Measurements from ENCODE around the gene OR10R2.

OR10R2 gene, protein sequence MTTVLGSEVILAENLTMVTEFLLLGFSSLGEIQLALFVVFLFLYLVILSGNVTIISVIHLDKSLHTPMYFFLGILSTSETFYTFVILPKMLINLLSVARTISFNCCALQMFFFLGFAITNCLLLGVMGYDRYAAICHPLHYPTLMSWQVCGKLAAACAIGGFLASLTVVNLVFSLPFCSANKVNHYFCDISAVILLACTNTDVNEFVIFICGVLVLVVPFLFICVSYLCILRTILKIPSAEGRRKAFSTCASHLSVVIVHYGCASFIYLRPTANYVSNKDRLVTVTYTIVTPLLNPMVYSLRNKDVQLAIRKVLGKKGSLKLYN

GRCh38 chr1:158471920-158472319 is at the start of gene OR10R2:
Gene OR10R2 (plus strand): TSS chr1:158472220. CDS start chr1:158472326, 106 bp downstream.
- no peak for DNase-seq

DNA sequence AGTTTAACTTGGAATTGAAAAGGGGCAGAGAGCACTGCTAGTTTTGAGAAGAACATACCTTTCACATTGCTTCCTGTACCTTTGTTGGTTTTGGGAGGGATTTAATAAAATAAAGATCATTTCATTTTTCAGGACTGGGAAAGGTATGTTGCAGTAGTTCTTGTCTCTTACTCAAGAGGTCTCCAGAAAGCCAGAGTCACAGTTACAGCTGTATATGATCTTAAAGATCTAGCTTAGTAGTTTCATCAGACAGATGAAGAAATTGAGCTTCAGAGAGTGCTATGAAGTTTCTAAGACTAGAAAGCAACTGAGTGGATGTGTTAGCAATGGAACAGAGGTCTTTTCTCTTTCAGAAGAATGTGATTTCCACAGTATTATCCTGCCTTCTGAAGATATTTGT is 47.0 kb upstream of the OR10R2 start:
- peak; percentile 27 for DNase-seq

GRCh38 chr1:158426137-158426536 is 45.9 kb upstream of the OR10R2 start, which contains the start of gene OR10K2:
Gene OR10K2 (minus strand): TSS chr1:158426237. CDS start chr1:158420866, 5,371 bp downstream.
- DNase-seq = no peak

GRCh38 chr1:158430163-158430562 is 41.9 kb upstream of the OR10R2 start:
- DNase-seq = peak; percentile 31

DNA sequence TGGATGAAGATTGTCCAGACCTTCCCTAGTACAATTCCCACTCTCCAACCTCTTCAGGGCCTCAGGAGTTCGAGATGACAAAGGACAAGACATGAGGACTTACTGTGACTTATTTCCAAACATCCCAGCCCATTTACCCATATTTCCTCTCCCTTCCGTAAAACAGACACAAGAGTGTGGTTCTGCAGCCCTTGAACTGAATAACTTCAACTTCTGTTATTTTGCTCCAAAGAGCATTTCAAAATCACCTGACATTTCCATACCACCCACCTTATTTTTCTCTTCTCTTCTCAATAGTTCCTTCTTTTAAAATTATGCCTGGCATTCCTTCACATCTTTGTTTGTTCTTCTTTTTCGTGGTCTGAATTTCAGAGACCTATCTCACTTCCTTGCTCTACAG is 37.3 kb upstream of the OR10R2 start:
- DNase-seq = no peak

DNA sequence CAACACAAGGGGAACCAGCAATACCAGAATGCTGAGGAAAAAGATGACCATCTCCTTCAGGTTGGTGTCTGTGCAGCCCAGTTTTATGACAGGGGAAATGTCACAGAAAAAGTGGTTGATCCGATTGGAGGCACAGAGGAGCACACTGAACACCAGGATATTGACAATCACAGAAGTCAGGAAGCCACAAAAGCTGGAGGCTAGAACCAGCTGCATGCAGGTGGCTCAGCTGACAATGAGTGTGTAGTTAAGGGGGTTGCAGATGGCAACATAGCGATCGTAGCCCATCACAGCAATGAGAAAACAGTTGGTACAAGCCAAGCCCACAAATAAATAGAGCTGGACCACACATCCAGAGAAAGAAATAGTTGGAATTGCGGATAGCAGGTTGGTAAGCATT is 26.6 kb upstream of the OR10R2 start:
- no peak for DNase-seq

- no peak for DNase-seq
Measured at GRCh38 chr1:158454537-158454936, 17.5 kb upstream of the OR10R2 start.

GRCh38 chr1:158457246-158457645 is 14.8 kb upstream of the OR10R2 start:
- no peak for DNase-seq

DNA sequence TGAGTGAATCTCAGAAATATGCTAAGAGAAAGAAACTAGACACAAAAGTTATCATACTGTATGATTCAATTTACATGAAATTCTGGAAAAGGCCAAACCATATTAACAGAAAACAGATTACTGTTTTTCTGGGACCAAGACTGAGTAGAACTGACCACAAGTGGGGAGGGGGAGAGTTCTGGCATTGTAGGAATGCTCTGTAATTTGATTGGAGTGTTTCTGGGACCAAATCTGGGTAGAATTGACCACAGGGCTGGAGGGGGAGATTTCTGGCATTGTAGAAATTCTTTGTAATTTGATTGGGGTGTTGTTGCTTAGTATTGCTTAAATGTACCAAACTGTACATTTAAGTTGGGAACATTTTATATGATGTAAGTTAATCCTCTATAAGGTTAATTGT is 13.8 kb upstream of the OR10R2 start:
- DNase-seq = no peak

DNA sequence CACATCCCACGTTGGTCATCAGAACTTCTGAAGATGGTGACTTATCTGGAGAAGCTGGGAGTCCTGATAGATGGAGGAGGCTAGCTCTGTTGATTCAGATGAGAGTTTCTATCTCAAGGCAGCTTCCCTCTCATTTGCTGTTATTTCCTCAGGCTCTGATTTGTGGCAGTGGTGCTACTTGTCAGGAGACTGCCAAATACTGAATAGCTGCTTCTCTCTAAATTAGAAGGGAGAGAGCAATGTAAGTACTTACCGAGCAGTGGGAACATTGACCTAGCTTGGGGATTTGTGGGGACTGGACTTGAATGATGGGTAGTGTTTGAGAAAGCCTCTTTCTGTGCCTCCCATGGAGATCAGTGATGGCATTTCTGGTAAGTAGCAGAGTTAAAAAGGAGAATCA is 10.5 kb upstream of the OR10R2 start, which contains the start of gene OR10K1:
TSS of gene OR10K1 (plus strand) at position 301 of the 400 bp plus-strand sequence. CDS start 3,728 bp downstream, outside the sequence.
- no peak for DNase-seq

DNA sequence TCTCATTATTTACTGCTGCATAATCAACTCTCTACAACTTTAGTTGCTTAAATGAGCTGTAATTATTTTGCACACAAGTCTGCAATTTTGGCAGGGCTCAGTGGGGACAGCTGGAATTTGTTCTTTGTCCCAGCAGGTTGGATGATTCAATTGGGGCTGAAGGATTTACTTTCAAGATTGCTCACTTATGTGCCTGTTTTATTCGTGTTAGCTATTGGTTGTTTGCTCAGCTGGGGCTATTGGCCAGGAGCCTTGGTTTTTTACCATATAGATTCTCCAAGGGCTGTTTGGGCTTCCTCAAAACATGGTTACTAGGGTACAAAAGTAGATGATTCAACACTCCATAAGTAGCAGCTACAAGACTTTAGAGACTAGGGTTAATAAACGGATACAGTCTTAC is 13.4 kb downstream of the OR10R2 start:
- no peak for DNase-seq

DNA sequence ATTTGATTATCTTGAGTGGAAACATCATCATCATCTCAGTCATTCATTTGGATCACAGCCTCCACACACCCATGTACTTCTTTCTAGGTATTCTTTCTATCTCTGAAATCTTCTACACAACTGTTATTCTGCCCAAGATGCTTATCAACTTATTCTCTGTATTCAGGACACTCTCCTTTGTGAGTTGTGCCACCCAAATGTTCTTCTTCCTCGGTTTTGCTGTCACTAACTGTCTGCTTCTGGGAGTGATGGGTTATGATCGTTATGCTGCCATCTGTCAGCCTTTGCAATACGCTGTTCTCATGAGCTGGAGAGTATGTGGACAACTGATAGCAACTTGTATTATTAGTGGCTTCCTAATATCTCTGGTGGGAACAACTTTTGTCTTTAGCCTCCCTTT is 19.3 kb downstream of the OR10R2 start:
- DNase-seq = no peak

GRCh38 chr1:158493054-158493453 is 21.0 kb downstream of the OR10R2 start:
- DNase-seq = no peak

- DNase-seq = no peak
Measured at GRCh38 chr1:158494796-158495195, 22.8 kb downstream of the OR10R2 start.

- DNase-seq = peak; percentile 31
Measured at GRCh38 chr1:158496374-158496773, 24.4 kb downstream of the OR10R2 start.

- peak; percentile 67 for DNase-seq
Measured at GRCh38 chr1:158506369-158506987, 34.5 kb downstream of the OR10R2 start.

GRCh38 chr1:158507511-158507910 is 35.5 kb downstream of the OR10R2 start:
- DNase-seq = no peak

DNA sequence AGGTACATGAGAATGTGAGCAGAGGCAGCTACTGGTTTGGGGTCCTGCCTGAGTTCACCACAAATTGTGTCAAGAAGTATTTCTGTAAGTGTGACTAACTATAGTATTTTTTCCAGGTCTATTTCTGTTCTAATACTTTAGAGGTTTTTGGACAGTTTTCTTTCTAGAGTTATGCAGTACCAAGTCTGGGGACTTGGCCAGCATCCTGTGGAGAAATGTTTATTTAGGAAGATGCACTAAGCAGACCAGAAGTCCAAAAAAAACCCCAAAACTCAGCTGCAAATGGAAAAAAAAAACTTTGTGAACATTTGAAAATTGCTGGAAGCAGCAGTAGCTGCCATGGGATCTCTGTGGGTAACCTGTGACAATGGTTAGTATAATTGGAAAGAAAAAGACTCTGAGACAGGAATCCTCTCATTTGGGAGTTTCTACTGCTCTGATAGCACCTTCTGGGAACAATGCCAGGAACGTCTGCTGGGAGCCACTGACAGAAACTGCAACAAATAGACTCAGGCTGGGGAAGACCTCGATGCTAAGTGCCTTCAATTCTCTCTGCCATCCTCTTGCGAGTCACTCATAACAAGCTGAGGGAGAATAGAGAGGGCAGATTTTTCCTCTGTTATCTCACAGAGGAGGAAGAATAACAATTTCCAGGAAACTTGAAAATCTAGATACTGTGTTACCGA is 37.6 kb downstream of the OR10R2 start:
- DNase-seq = peak; percentile 27

GRCh38 chr1:158516966-158517365 is 44.9 kb downstream of the OR10R2 start:
- DNase-seq = no peak

- no peak for DNase-seq
Measured at GRCh38 chr1:158520021-158520420, 48.0 kb downstream of the OR10R2 start.

DNA sequence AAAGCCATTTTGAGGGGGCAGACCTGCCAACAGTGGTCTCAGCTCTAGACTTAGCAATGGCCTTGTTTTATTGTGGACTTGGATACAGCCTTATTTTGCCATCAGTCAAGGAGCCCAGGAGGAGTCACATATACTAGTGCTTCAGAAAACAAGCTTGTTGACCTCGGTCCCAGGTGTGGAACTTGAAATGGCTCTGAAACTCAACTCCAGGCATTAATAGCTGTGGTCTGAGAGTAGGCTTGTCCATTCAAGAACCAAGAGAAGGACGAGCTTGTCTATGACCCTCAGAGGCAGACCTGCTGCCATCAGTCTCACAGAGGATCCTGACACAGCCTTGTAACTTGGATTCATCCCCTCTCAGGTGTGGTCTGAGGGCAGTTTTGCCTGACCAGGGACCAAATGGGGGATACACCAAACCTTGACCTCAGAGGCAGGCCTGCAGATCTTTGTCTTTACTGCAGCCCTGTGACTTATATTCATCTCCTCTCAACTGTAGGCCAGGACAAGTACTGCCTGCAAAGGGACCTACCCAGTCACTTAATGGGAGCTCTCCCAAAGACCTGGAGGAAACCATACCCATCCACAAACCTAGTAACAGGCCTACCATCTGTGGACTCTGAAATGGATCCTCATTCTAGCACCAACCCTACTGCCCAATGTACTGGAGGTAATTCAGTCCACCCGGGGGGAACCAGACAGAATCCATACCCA is 49.1 kb downstream of the OR10R2 start:
- DNase-seq = no peak

DNA sequence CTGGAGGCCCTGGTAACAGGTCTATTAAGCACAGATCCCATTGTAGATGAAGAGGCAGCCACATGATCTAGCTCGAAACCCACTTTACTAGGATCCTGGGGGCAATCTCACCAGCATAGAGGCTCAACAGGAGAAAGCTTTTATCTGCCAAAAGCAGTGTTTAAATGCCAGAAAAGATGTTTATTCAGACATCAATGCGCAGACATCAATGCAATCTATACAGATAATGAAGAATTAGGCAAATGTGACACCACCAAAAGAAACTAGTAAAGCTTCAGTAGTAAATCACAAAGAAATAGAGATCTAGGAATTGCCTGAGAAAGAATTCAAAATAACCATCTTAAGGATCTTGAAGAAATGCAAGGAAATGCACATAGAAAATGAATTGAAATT is 49.6 kb downstream of the OR10R2 start:
- no peak for DNase-seq

DNA sequence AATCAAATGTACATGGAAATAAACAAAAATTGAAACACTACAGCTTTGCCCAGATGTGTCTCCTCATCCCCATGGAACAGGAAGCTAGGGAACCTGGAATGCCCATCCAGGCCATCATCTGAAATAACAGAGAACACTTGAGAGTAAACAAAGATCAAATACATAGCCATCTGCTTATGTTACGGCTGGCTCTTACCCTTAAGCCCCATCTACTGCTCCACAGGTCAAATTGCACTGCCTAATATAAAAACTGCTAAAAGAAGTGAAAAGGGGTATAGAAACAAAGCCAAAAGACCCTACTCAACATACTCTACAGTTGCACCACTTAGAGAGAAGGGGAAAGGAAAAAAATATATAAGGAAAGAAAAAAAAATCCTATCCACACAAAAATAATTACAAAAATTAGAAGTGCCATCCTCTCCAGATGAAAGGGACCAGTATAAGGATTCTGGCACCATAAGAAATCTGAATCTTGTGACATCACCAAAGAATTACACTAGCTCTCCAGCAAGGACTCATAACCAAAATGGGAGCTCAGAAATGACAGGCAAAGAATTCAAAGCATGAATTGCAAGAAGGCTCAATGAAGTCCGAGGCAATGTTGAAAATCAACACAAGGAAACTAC is 55.3 kb downstream of the OR10R2 start:
- DNase-seq = peak; percentile 45

All from hematopoietic multipotent progenitor cell treated with erythropoietin and hydrocortisone succinate and interleukin-3 and kit ligand, for 6 days (in vitro differentiated cells).